BE2C (cell line): ENCODE data around the gene LINGO3.

Source experiments
- DNase-seq: peaks from one replicate; pipeline ENCODE4 v3.0.0-alpha.2; 2020
- H3K27me3 ChIP-seq: fragments of 250-450 bp; sonication (Bioruptor Pico); 2 replicates; pipeline ENCODE4 v1.5.1; 2020; ENCODE audit warnings: mild to moderate bottlenecking
- H3K36me3 ChIP-seq: fragments of 250-450 bp; sonication (Bioruptor Pico); 2 replicates; pipeline ENCODE4 v1.5.1; 2020; ENCODE audit warnings: mild to moderate bottlenecking
- H3K4me1 ChIP-seq: fragments of 250-450 bp; sonication (Bioruptor Pico); 2 replicates; pipeline ENCODE4 v1.5.1; 2020
- H3K4me3 ChIP-seq: 2 replicates; pipeline ENCODE4 v1.5.1; 2011; ENCODE audit warnings: low read depth, low read length
- H3K9me3 ChIP-seq: fragments of 250-450 bp; sonication (Bioruptor Pico); 2 replicates; pipeline ENCODE4 v1.5.1; 2020
- TF ChIP-seq, protein P1 (sequence below): IDR thresholded peaks from 2 replicates; pipeline ENCODE4 v1.5.1; 2012; ENCODE audit warnings: mild to moderate bottlenecking, low read depth, low read length

The LINGO3 gene

DNA sequence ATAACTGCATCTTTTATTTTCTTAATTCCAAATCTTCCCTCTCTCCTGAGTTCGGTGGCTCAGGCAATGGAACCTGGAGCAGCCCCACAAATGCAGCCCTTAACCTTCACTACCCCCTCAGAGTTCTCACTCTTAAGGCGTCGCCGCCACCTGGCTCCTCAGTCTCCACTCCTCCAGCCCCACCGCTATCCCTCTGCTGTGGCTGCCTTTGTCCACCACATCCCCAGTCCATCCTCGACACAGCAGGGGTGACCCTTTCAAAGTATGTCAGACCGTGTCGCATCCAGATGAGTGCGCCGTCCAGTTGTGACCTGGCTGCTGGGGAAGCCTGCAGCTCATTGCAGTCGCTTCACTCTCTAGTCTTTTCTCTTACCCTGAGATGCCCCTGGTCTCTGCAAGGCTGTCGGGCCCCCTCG lies 21.6 kb upstream of the LINGO3 start:
- Histone ChIP-seq H3K4me3 (peak overlapping the region; percentile 96), H3K36me3 (peaks cover 35% of the 10 kb centered on the region), H3K9me3 (no peaks in the 10 kb centered on the region), H3K27me3 (no peaks in the 10 kb centered on the region), H3K4me1 (peaks cover 33% of the 10 kb centered on the region)
- TF ChIP-seq, protein P1, sequence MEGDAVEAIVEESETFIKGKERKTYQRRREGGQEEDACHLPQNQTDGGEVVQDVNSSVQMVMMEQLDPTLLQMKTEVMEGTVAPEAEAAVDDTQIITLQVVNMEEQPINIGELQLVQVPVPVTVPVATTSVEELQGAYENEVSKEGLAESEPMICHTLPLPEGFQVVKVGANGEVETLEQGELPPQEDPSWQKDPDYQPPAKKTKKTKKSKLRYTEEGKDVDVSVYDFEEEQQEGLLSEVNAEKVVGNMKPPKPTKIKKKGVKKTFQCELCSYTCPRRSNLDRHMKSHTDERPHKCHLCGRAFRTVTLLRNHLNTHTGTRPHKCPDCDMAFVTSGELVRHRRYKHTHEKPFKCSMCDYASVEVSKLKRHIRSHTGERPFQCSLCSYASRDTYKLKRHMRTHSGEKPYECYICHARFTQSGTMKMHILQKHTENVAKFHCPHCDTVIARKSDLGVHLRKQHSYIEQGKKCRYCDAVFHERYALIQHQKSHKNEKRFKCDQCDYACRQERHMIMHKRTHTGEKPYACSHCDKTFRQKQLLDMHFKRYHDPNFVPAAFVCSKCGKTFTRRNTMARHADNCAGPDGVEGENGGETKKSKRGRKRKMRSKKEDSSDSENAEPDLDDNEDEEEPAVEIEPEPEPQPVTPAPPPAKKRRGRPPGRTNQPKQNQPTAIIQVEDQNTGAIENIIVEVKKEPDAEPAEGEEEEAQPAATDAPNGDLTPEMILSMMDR: no peak
- no peak for DNase-seq

DNA sequence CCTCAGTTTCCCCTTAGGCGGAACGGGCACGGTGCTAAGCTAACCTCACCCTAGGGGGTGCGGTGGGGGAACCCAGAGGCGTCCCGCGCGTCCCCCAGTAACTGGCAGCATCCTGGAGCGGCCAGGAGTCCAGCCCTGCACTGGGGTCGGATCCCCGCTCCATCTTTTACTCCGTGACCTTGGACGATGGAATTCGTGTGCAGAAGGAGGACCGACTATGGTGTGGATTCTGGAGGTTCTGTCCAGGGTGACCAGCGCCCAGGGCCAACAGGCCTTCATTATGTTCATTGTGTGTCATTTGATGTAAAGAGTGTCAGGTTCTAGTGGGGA lies 21.2 kb upstream of the LINGO3 start:
- Histone ChIP-seq H3K4me1 (peaks cover 33% of the 10 kb centered on the region), H3K36me3 (peaks cover 35% of the 10 kb centered on the region)
- DNase-seq: no peak

DNA sequence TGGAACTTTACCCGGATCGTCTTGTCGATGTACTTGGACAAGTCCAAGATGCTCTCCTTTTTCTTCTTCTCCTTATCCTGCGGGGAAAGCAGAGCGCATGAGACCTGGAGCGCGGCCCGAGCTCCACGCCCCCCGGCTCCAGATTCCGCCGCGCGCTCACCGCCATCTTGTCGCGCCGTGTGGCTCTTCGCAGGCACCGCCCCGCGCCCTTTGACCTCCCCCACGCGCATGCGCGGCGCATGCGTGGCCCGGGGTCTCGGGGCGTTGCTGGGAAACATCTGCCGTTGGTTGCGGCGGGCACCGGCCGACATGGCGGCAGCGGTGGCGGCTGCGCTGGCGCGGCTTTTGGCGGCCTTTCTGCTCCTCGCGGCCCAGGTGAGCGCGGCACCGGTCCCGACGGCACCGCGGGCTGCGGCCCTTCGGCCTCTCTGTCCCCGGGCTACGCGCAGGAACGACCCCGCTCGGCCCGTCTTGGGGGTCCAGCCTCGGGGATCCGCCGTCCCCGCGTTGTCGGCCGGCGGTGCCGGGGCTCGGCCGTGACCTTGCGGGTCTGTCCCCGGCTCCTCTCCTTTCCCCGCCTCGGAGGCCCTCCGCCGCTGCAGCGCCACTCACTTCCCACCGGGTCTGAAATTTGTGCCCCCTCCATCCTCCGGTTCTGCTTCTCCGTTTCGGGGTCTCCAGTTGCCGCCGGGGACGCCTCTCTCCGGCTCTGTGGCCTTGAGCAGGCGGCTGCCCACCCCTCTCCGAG lies 20.6 kb upstream of the LINGO3 start, which contains the start of the genes LSM7 and SPPL2B:
LSM7 (minus strand) TSS at position 186 of the 748 bp plus-strand sequence; CDS start at position 166, 20 bp downstream.
SPPL2B (plus strand) TSS at position 284 of the 748 bp plus-strand sequence; CDS start at position 310, 26 bp downstream.
- Histone ChIP-seq H3K9me3 (no peaks in the 10 kb centered on the region), H3K4me1 (peaks cover 31% of the 10 kb centered on the region), H3K27me3 (no peaks in the 10 kb centered on the region), H3K36me3 (peaks cover 34% of the 10 kb centered on the region), H3K4me3 (peak within 1 kb of the TSS; percentile 96)
- TF ChIP-seq, protein P1: no peak
- peak; percentile 93 for DNase-seq

More for the DNA sequence above, 21.2 kb upstream of the LINGO3 start:
- peak overlapping the region; percentile 96 for H3K4me3 ChIP-seq
- H3K9me3 ChIP-seq: no peaks in the 10 kb centered on the region
- TF ChIP-seq, protein P1: no peak
- H3K27me3 ChIP-seq: no peaks in the 10 kb centered on the region

DNA sequence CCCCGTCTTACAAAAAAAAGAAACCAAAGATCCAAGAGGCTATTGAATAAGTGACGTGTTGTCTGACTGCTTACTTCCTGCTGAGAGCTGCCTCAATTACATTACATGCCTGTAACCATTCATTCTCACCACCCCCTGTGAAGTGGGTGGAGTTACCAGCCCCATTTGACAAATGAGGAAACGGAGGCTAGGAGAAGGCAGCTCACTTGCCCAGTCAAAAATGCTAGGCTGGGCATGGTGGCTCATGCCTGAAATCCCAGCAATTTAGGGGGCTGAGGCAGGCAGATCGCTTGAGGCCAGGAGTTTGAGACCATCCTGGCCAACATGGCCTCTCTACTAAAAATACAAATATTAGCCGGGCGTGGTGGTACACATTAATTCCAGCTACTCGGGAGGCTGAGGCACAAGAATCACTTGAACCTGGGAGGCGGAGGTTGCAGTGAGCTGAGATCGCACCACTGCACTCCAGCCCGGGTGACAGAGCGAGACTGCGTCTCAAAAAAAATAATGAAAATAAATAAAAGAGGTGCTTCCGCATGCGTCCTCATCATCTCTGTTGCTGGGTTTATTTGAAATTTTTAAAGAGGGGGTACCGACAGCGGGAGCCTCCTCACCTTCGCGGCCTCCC lies 19.9 kb upstream of the LINGO3 start:
- H3K27me3 ChIP-seq: no peaks in the 10 kb centered on the region
- peaks cover 41% of the 10 kb centered on the region for H3K36me3 ChIP-seq
- DNase-seq: no peak
- TF ChIP-seq, protein P1: no peak
- peaks cover 28% of the 10 kb centered on the region for H3K4me1 ChIP-seq
- peak overlapping the region; percentile 96 for H3K4me3 ChIP-seq
- no peaks in the 10 kb centered on the region for H3K9me3 ChIP-seq

DNA sequence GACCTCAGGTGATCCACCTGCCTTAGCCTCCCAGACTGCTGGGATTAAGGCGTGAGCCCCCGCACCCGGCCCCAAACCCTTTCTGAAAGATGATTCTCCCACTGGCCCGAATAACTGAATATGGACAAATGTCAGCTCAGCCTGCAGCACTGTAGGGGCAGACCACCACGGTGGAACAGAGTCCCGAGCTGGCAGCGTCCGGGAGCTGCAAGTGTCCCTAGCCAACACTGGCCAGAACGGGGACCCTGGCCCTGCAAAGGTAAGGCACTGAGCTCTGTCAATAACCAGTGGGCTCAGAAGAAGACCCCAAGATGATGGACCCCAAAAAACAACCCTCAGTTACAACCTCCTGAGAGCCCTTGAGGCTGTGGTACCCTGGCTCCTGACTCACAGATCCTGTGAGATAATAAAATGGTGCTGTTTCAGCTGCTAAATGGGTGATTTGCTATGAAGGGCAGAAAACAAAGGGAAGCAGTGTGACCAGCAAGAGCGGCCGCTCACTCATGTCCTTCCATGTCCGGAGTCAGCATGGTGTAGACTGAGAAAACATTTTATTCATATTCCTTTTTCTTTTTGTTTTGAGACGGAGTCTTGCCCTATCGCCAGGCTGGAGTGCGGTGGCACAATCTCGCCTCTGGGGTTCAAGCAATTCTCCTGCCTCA lies 18.9 kb upstream of the LINGO3 start:
- Histone ChIP-seq H3K9me3 (no peaks in the 10 kb centered on the region), H3K36me3 (peaks cover 50% of the 10 kb centered on the region), H3K4me3 (no peak overlapping the region; the same call in 1 of the 2 replicates), H3K4me1 (peaks cover 21% of the 10 kb centered on the region), H3K27me3 (no peaks in the 10 kb centered on the region)
- TF ChIP-seq, protein P1: no peak
- DNase-seq: no peak
